ENCODE results near the gene LPIN1. TPM values are rescaled to one million over a fixed set of nuclear protein-coding genes. Genes with fewer than 3 reads are reported as not detected.
"Not testable (repeated sequence)": the region's sequence is repeated elsewhere in the genome, so short reads cannot be mapped to it uniquely, and the experiment has no call there.

LPIN1 gene
- polyA plus RNA-seq, 2 donors = 25.5 to 65.4 TPM

- no peak overlapping the region for H3K27ac ChIP-seq (ENCODE audit: low read depth in 2 of 2, low read length in 1 of 2)
- H3K4me3 ChIP-seq (ENCODE audit: low read depth in 1 of 2, low read length in 2 of 2) = no peak overlapping the region
- H3K4me1 ChIP-seq (ENCODE audit: control insufficient read depth in 2 of 2, insufficient read depth in 2 of 2, low read length in 1 of 2) = peaks cover 0 to 11% of the 10 kb centered on the region in 2 donors
- peaks cover 0 to 3% of the 10 kb centered on the region in 2 donors for H3K36me3 ChIP-seq (ENCODE audit: control insufficient read depth in 2 of 2, insufficient read depth in 2 of 2, low read length in 1 of 2)
- no peaks in the 10 kb centered on the region for H3K27me3 ChIP-seq (ENCODE audit: control insufficient read depth in 1 of 2, insufficient read depth in 2 of 2, low read length in 2 of 2)
- 85 to 90% methylated on average over 5 of the region's 5 CpGs for WGBS, 2 donors
- peaks cover 0 to 6% of the 10 kb centered on the region in 2 donors for H3K9me3 ChIP-seq (ENCODE audit: control insufficient read depth in 2 of 2, insufficient read depth in 1 of 2, low read depth in 1 of 2, low read length in 1 of 2)
These were observed 86.1 kb downstream of the LPIN1 start for GRCh38 chr2:11832531-11832930.

- Histone ChIP-seq H3K4me1 (ENCODE audit: control insufficient read depth in 2 of 2, insufficient read depth in 2 of 2, low read length in 1 of 2) (peaks cover 0 to 11% of the 10 kb centered on the region in 2 donors), H3K9me3 (ENCODE audit: control insufficient read depth in 2 of 2, insufficient read depth in 1 of 2, low read depth in 1 of 2, low read length in 1 of 2) (peaks cover 0 to 6% of the 10 kb centered on the region in 2 donors), H3K27ac (ENCODE audit: low read depth in 2 of 2, low read length in 1 of 2) (no peak overlapping the region), H3K4me3 (ENCODE audit: low read depth in 1 of 2, low read length in 2 of 2) (no peak overlapping the region), H3K36me3 (ENCODE audit: control insufficient read depth in 2 of 2, insufficient read depth in 2 of 2, low read length in 1 of 2) (no peaks in the 10 kb centered on the region), H3K27me3 (ENCODE audit: control insufficient read depth in 1 of 2, insufficient read depth in 2 of 2, low read length in 2 of 2) (no peaks in the 10 kb centered on the region)
- 98% methylated on average over 6 of the region's 6 CpGs for WGBS, 2 donors
These were observed 87.2 kb downstream of the LPIN1 start for GRCh38 chr2:11833601-11834000.

DNA sequence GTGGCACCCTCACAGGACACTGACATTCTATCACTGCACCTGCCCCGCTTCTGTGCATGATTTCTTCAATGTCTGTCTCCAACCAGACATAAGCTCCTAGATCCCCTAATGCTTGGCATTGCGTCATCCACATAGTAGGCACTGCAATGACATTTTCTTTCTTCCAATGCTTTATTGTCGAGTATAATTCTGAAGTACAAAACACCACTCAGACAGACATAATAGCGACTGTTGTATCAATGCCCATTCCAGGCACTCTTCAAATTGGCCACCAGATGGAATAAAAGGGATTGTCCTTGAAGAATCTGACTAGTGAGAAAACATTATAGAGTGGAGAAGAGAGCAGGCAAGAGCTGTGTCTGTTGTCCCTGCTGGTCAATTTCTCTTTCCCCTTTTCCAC is 89.0 kb downstream of the LPIN1 start:
- Histone ChIP-seq H3K27ac (ENCODE audit: low read depth in 2 of 2, low read length in 1 of 2) (no peak overlapping the region), H3K4me1 (ENCODE audit: control insufficient read depth in 2 of 2, insufficient read depth in 2 of 2, low read length in 1 of 2) (no peaks in the 10 kb centered on the region), H3K4me3 (ENCODE audit: low read depth in 1 of 2, low read length in 2 of 2) (no peak overlapping the region), H3K9me3 (ENCODE audit: control insufficient read depth in 2 of 2, insufficient read depth in 1 of 2, low read depth in 1 of 2, low read length in 1 of 2) (peaks cover 0 to 6% of the 10 kb centered on the region in 2 donors), H3K27me3 (ENCODE audit: control insufficient read depth in 1 of 2, insufficient read depth in 2 of 2, low read length in 2 of 2) (peaks cover 0 to 2% of the 10 kb centered on the region in 2 donors), H3K36me3 (ENCODE audit: control insufficient read depth in 2 of 2, insufficient read depth in 2 of 2, low read length in 1 of 2) (no peaks in the 10 kb centered on the region)
- 93 to 95% methylated on average over 4 of the region's 4 CpGs for WGBS, 2 donors

DNA sequence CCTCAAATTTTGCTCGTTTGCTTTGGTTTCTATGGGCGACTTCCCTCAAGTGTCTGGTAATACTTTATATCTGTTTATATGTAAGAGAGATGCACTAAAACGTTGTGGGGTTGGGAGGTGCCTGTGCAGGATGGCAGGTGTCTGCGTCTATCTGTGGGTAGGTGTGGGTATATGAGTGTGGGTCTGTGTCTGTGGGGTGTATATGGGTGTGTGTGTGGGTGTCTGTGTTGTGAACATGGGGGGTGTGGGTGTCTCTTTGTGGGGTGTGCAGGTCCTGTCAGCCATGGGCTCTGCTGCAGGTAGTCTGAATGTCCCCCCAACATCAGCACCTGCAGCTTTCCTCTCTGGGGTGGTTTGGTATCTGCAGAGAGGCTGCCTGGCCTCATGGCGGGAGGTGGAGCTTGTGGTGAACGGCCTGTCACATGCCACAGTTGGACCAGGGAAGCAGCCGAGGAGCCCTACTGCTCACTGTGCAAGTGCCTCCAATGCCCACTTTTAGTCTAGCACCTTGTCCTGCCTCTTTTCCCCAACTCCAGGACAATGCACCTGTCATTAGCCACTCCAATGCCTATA is 90.3 kb downstream of the LPIN1 start:
- H3K9me3 ChIP-seq (ENCODE audit: control insufficient read depth in 2 of 2, insufficient read depth in 1 of 2, low read depth in 1 of 2, low read length in 1 of 2) = peaks cover 0 to 6% of the 10 kb centered on the region in 2 donors
- H3K4me3 ChIP-seq (ENCODE audit: low read depth in 1 of 2, low read length in 2 of 2) = no peak overlapping the region
- no peaks in the 10 kb centered on the region for H3K36me3 ChIP-seq (ENCODE audit: control insufficient read depth in 2 of 2, insufficient read depth in 2 of 2, low read length in 1 of 2)
- no peak overlapping the region for H3K27ac ChIP-seq (ENCODE audit: low read depth in 2 of 2, low read length in 1 of 2)
- H3K27me3 ChIP-seq (ENCODE audit: control insufficient read depth in 1 of 2, insufficient read depth in 2 of 2, low read length in 2 of 2) = peaks cover 0 to 2% of the 10 kb centered on the region in 2 donors
- 86 to 87% methylated on average over 7 of the region's 7 CpGs for WGBS, 2 donors
- no peaks in the 10 kb centered on the region for H3K4me1 ChIP-seq (ENCODE audit: control insufficient read depth in 2 of 2, insufficient read depth in 2 of 2, low read length in 1 of 2)

DNA sequence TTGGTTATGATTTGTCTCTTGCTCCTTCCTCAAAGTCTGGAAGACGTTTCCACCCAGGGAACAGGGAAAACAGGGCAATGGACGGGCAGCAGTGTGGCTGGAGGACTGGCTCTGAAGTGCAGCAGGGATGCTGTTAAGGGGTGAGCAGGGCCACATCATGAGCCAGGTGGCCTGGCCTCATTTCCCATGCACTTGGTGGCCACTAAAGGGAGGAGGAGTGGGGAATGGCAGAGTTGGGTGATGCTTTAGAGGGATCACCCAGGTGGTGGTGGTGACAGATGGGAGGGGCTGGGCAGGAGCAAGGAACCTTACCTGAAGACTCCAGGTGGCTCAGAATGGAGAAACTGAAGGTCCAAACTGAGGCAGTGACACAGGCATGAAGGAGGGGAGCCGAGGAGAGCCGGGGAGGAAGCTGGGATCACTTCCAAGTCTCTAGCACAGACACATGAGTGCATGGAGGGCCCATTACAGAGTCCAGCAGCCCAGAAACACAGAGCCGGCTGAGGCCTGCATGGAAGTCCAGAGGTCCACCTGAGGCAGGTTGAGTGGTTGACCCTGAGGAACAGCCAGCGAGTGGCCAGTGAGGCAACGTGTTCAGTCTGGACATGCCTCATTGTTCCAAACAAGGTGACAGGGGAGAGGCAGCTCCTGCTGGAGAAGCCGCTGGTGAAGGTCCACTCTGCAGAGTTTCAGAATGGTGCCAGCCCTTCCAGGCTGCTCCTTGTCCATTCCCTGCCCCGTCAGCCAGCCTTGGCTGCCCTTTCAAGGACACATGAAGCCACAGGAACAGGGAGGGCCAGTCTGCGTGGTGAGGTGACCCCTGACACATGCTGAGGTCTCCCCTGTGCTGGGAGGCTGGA is 91.7 kb downstream of the LPIN1 start:
- Histone ChIP-seq H3K27ac (ENCODE audit: low read depth in 2 of 2, low read length in 1 of 2) (no peak overlapping the region), H3K4me3 (ENCODE audit: low read depth in 1 of 2, low read length in 2 of 2) (no peak overlapping the region), H3K4me1 (ENCODE audit: control insufficient read depth in 2 of 2, insufficient read depth in 2 of 2, low read length in 1 of 2) (no peaks in the 10 kb centered on the region), H3K36me3 (ENCODE audit: control insufficient read depth in 2 of 2, insufficient read depth in 2 of 2, low read length in 1 of 2) (no peaks in the 10 kb centered on the region), H3K27me3 (ENCODE audit: control insufficient read depth in 1 of 2, insufficient read depth in 2 of 2, low read length in 2 of 2) (peaks cover 0 to 2% of the 10 kb centered on the region in 2 donors), H3K9me3 (ENCODE audit: control insufficient read depth in 2 of 2, insufficient read depth in 1 of 2, low read depth in 1 of 2, low read length in 1 of 2) (peaks cover 0 to 6% of the 10 kb centered on the region in 2 donors)
- 78 to 88% methylated on average over 10 of the region's 10 CpGs for WGBS, 2 donors

GRCh38 chr2:11839916-11840315 is 93.5 kb downstream of the LPIN1 start:
- Histone ChIP-seq H3K4me1 (ENCODE audit: control insufficient read depth in 2 of 2, insufficient read depth in 2 of 2, low read length in 1 of 2) (no peaks in the 10 kb centered on the region), H3K27me3 (ENCODE audit: control insufficient read depth in 1 of 2, insufficient read depth in 2 of 2, low read length in 2 of 2) (peaks cover 0 to 2% of the 10 kb centered on the region in 2 donors), H3K9me3 (ENCODE audit: control insufficient read depth in 2 of 2, insufficient read depth in 1 of 2, low read depth in 1 of 2, low read length in 1 of 2) (no peaks in the 10 kb centered on the region), H3K27ac (ENCODE audit: low read depth in 2 of 2, low read length in 1 of 2) (no peak overlapping the region), H3K4me3 (ENCODE audit: low read depth in 1 of 2, low read length in 2 of 2) (no peak overlapping the region), H3K36me3 (ENCODE audit: control insufficient read depth in 2 of 2, insufficient read depth in 2 of 2, low read length in 1 of 2) (no peaks in the 10 kb centered on the region)
- WGBS, 2 donors = 52 to 68% methylated on average over 4 of the region's 4 CpGs

DNA sequence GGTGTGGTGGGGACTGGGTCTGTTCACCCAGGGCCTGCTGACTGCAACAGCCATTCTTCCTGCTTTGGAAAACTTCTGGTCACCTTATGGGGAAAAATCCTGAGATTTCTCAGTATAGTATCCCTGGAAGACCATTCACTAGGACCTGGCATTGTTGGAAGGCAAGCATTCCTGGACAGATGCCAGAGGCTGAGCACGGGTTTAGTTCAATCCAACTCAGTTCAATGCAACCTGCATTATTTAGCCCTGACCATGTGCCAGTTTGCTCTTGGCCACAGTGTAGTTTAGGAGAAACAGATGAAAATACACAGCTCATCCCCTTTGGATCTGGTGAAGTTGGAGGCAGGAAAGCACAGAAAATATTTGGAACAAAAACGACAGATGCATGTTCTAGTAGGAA is 95.9 kb downstream of the LPIN1 start:
- WGBS, 2 donors = 22 to 35% methylated on average over 2 of the region's 2 CpGs
- H3K9me3 ChIP-seq (ENCODE audit: control insufficient read depth in 2 of 2, insufficient read depth in 1 of 2, low read depth in 1 of 2, low read length in 1 of 2) = no peaks in the 10 kb centered on the region
- H3K36me3 ChIP-seq (ENCODE audit: control insufficient read depth in 2 of 2, insufficient read depth in 2 of 2, low read length in 1 of 2) = no peaks in the 10 kb centered on the region

DNA sequence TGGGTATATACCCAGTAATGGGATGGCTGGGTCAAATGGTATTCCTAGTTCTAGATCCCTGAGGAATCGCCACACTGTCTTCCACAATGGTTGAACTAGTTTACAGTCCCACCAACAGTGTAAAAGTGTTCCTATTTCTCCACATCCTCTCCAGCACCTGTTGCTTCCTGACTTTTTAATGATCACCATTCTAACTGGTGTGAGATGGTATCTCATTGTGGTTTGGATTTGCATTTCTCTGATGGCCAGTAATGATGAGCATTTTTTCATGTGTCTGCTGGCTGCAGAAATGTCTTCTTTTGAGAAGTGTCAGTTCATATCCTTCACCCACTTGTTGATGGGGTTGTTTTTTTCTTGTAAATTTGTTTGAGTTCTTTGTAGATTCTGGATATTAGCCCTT is 98.4 kb downstream of the LPIN1 start:
- H3K9me3 ChIP-seq (ENCODE audit: control insufficient read depth in 2 of 2, insufficient read depth in 1 of 2, low read depth in 1 of 2, low read length in 1 of 2); H3K4me1 ChIP-seq (ENCODE audit: control insufficient read depth in 2 of 2, insufficient read depth in 2 of 2, low read length in 1 of 2); H3K27me3 ChIP-seq (ENCODE audit: control insufficient read depth in 1 of 2, insufficient read depth in 2 of 2, low read length in 2 of 2); H3K36me3 ChIP-seq (ENCODE audit: control insufficient read depth in 2 of 2, insufficient read depth in 2 of 2, low read length in 1 of 2); H3K4me3 ChIP-seq (ENCODE audit: low read depth in 1 of 2, low read length in 2 of 2); H3K27ac ChIP-seq (ENCODE audit: low read depth in 2 of 2, low read length in 1 of 2): not testable (repeated sequence)
- WGBS, 2 donors = 73 to 86% methylated on average over 1 of the region's 1 CpG

More for the DNA sequence above, 95.9 kb downstream of the LPIN1 start:
- H3K4me1 ChIP-seq (ENCODE audit: control insufficient read depth in 2 of 2, insufficient read depth in 2 of 2, low read length in 1 of 2) = no peaks in the 10 kb centered on the region
- H3K27me3 ChIP-seq (ENCODE audit: control insufficient read depth in 1 of 2, insufficient read depth in 2 of 2, low read length in 2 of 2) = peaks cover 0 to 2% of the 10 kb centered on the region in 2 donors
- H3K27ac ChIP-seq (ENCODE audit: low read depth in 2 of 2, low read length in 1 of 2) = no peak overlapping the region
- H3K4me3 ChIP-seq (ENCODE audit: low read depth in 1 of 2, low read length in 2 of 2) = no peak overlapping the region

- H3K27ac ChIP-seq (ENCODE audit: low read depth in 2 of 2, low read length in 1 of 2); H3K4me3 ChIP-seq (ENCODE audit: low read depth in 1 of 2, low read length in 2 of 2); H3K36me3 ChIP-seq (ENCODE audit: control insufficient read depth in 2 of 2, insufficient read depth in 2 of 2, low read length in 1 of 2); H3K4me1 ChIP-seq (ENCODE audit: control insufficient read depth in 2 of 2, insufficient read depth in 2 of 2, low read length in 1 of 2); H3K9me3 ChIP-seq (ENCODE audit: control insufficient read depth in 2 of 2, insufficient read depth in 1 of 2, low read depth in 1 of 2, low read length in 1 of 2); H3K27me3 ChIP-seq (ENCODE audit: control insufficient read depth in 1 of 2, insufficient read depth in 2 of 2, low read length in 2 of 2): not testable (repeated sequence)
- 83 to 89% methylated on average over 2 of the region's 2 CpGs for WGBS, 2 donors
These were observed 101.5 kb downstream of the LPIN1 start for GRCh38 chr2:11847935-11848334.

All from esophagus (tissue), 2 donors.